ENCODE measurements around the gene DNASE2. TPM values are rescaled to one million over a fixed set of nuclear protein-coding genes. Genes with fewer than 3 reads are reported as not detected.
"Not testable (repeated sequence)": the region's sequence is repeated elsewhere in the genome, so short reads cannot be mapped to it uniquely, and the experiment has no call there.

DNASE2 gene
- polyA plus RNA-seq (2013, experiment 1 of 2; ENCODE audit: insufficient read length), result 37.5 TPM
- 37.6 TPM for polyA plus RNA-seq (2013, experiment 2 of 2; ENCODE audit: insufficient read length)

- DNase-seq, result peak; percentile 88
Observed at GRCh38 chr19:12881172-12881808, at the start of gene DNASE2. DNASE2 (minus strand) TSS chr19:12881449; CDS start chr19:12881375, 74 bp downstream.

GRCh38 chr19:12930002-12930645 lies 48.9 kb upstream of the DNASE2 start:
- no peak for DNase-seq

- DNase-seq, result no peak
Observed at GRCh38 chr19:12924621-12925310, 43.5 kb upstream of the DNASE2 start.

- DNase-seq, result no peak
Observed at GRCh38 chr19:12922959-12923358, 41.7 kb upstream of the DNASE2 start.

GRCh38 chr19:12921047-12921446 lies 39.8 kb upstream of the DNASE2 start:
- DNase-seq, result no peak

- DNase-seq, result no peak
Observed at GRCh38 chr19:12918253-12918652, 37.0 kb upstream of the DNASE2 start.

- not testable (repeated sequence) for DNase-seq
Observed at GRCh38 chr19:12915860-12916259, 34.6 kb upstream of the DNASE2 start.

GRCh38 chr19:12913851-12914690 lies 32.8 kb upstream of the DNASE2 start:
- peak; percentile 25 for DNase-seq

- DNase-seq, result peak; percentile 73
Observed at GRCh38 chr19:12913011-12913561, 31.8 kb upstream of the DNASE2 start.

- no peak for DNase-seq
Observed at GRCh38 chr19:12912571-12912970, 31.3 kb upstream of the DNASE2 start.

GRCh38 chr19:12907166-12907565 lies 25.9 kb upstream of the DNASE2 start:
- no peak for DNase-seq

GRCh38 chr19:12899891-12900518 lies 18.8 kb upstream of the DNASE2 start:
- no peak for DNase-seq

- DNase-seq, result no peak
Observed at GRCh38 chr19:12896460-12896859, 15.2 kb upstream of the DNASE2 start.

GRCh38 chr19:12893582-12893981 lies 12.3 kb upstream of the DNASE2 start:
- no peak for DNase-seq

GRCh38 chr19:12891553-12892021 lies 10.3 kb upstream of the DNASE2 start:
- no peak for DNase-seq

- DNase-seq, result peak; percentile 99
Observed at GRCh38 chr19:12890787-12891552, 9.7 kb upstream of the DNASE2 start, which contains the start of gene GCDH. GCDH (plus strand) TSS chr19:12891160; CDS start chr19:12891305, 145 bp downstream.

GRCh38 chr19:12890299-12890786 lies 9.1 kb upstream of the DNASE2 start:
- DNase-seq, result not testable (repeated sequence)

- no peak for DNase-seq
Observed at GRCh38 chr19:12888006-12888603, 6.9 kb upstream of the DNASE2 start.

GRCh38 chr19:12886969-12887747 lies 5.9 kb upstream of the DNASE2 start, which contains the start of gene KLF1:
KLF1 (minus strand) TSS chr19:12887201; CDS start chr19:12887140, 61 bp downstream.
- DNase-seq, result no peak

Measured in fibroblast of skin of abdomen (primary cell).